Caco-2 (cell line): ENCODE measurements around the gene ZRANB3. TPM values are rescaled to one million over a fixed set of nuclear protein-coding genes. Genes with fewer than 3 reads are reported as not detected.

Experiments
- BruUV-seq: library from RNA; stranded (reverse); fragments of 400-500 nt; replicated peaks from 2 replicates; lab custom pipeline; 2021; lab: Mats Ljungman, UMichigan
- CTCF ChIA-PET: fragments of 300-600 bp; sonication (Branson Sonifier 250); formaldehyde crosslinking; loops from one replicate; lab custom pipeline; 2022; ENCODE audit warnings: antibody characterized with exemption; lab: Charles Lee
- POLR2A ChIA-PET: fragments of 300-600 bp; sonication (Branson Sonifier 250); formaldehyde crosslinking; loops from one replicate; lab custom pipeline; 2022; ENCODE audit warnings: antibody characterized with exemption; lab: Charles Lee
- DNase-seq, 2 experiments: peaks; one replicate each; pipeline versions ENCODE4 v3.0.0 to v3.0.0-alpha.2; 2020 to 2022
- H3K27me3 ChIP-seq: replicated peaks from 2 replicates; pipeline ENCODE4 v1.6.0; 2011; ENCODE audit warnings: low read length; ENCODE audit not compliant: control insufficient read depth, insufficient read depth
- H3K36me3 ChIP-seq: 2 replicates; pipeline ENCODE4 v1.5.1; 2011; ENCODE audit warnings: low read length; ENCODE audit not compliant: control insufficient read depth, insufficient read depth
- H3K4me1 ChIP-seq: fragments of 250-450 bp; sonication (Bioruptor Pico); 2 replicates; pipeline ENCODE4 v1.5.1; 2020; ENCODE audit warnings: mild to moderate bottlenecking
- H3K4me3 ChIP-seq: 2 replicates; pipeline ENCODE4 v1.5.1; 2011; ENCODE audit warnings: low read depth, mild to moderate bottlenecking, control low read depth, low read length
- H3K9me3 ChIP-seq: fragments of 250-450 bp; sonication (Bioruptor Pico); 2 replicates; pipeline ENCODE4 v1.5.1; 2020; ENCODE audit warnings: mild to moderate bottlenecking, moderate library complexity
- H3K27ac Mint-ChIP-seq: one replicate; pipeline ENCODE4 v1.8.0; 2022; ENCODE audit warnings: mixed read lengths; ENCODE audit not compliant: unreplicated experiment
- H3K27me3 Mint-ChIP-seq: one replicate; pipeline ENCODE4 v1.8.0; 2022; ENCODE audit warnings: mixed read lengths; ENCODE audit not compliant: insufficient read depth, unreplicated experiment
- H3K36me3 Mint-ChIP-seq: one replicate; pipeline ENCODE4 v1.8.0; 2022; ENCODE audit warnings: mild to moderate bottlenecking, mixed read lengths; ENCODE audit not compliant: insufficient read depth, unreplicated experiment
- H3K4me1 Mint-ChIP-seq: one replicate; pipeline ENCODE4 v1.8.0; 2022; ENCODE audit warnings: low read depth, mixed read lengths; ENCODE audit not compliant: unreplicated experiment
- H3K4me3 Mint-ChIP-seq: one replicate; pipeline ENCODE4 v1.8.0; 2022; ENCODE audit warnings: mild to moderate bottlenecking, moderate library complexity, mixed read lengths; ENCODE audit not compliant: unreplicated experiment
- H3K9me3 Mint-ChIP-seq: one replicate; pipeline ENCODE4 v1.8.0; 2022; ENCODE audit warnings: mixed read lengths; ENCODE audit not compliant: unreplicated experiment
- CTCF ChIP-seq, 2 experiments: fragments of 200-600 bp in 1 of 2; IDR thresholded peaks; 1 replicate in 1 of 2; 2 replicates in 1 of 2; pipeline versions ENCODE4 v1.5.1 to v1.8.0; 2011 to 2022; ENCODE audit warnings: antibody characterized with exemption in 1 of 2, control low read depth in 1 of 2, inconsistent platforms in 1 of 2, low read depth in 1 of 2, low read length in 1 of 2, mild to moderate bottlenecking in 1 of 2, moderate library complexity in 1 of 2; ENCODE audit not compliant: insufficient read depth in 1 of 2, severe bottlenecking in 1 of 2, unreplicated experiment in 1 of 2
- intact Hi-C: fragments of 100-400 bp; cut with micrococcal nuclease; formaldehyde crosslinking; loops from one replicate; pipeline ENCODE4 v1.10.0; 2022; ENCODE audit not compliant: unreplicated experiment
- total RNA-seq: library from RNA; stranded (reverse); gene quantifications from 2 replicates; pipeline ENCODE4 v1.2.3, GENCODE V29; 2022

ZRANB3 gene
- total RNA-seq, 1 experiment from 2014 or later, result 17.0 TPM

GRCh38 chr2:135525786-135526185 lies 5.2 kb downstream of the ZRANB3 start:
- CTCF ChIA-PET, result interaction anchor here (0.7 kb wide), 1 partner anchor 108 kb away, joined by 4 read pairs; no protein-coding TSS in a partner anchor
- no TSS peak for BruUV-seq
- peaks cover 9% of the 10 kb centered on the region for H3K4me1 Mint-ChIP-seq

DNA sequence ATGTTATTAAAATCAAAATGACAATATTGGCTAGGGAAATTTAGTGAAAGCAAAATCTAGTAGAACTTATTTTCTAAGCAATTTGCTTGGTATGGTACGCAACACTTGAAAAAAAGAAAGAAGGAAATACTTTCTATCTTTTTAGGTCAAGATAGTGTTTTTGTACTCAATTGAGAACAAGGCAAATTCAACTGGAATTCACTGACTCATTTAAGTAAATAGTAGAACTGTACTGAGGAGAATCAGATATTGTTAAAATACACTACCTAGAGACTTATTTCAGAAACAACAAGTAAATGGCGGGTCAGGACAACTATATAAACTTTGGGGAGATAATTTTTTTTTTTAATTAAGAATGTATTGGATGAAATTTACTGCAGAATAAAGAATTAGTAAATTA lies 18.9 kb downstream of the ZRANB3 start:
- intact Hi-C loops, result no loop called here
- no peak overlapping the region for H3K4me3 Mint-ChIP-seq
- H3K4me1 Mint-ChIP-seq, result no peaks in the 10 kb centered on the region
- Histone ChIP-seq H3K36me3 (no peaks in the 10 kb centered on the region), H3K4me1 (no peaks in the 10 kb centered on the region), H3K9me3 (peaks cover 14% of the 10 kb centered on the region), H3K4me3 (no peak overlapping the region), H3K27me3 (no peaks in the 10 kb centered on the region)
- no peaks in the 10 kb centered on the region for H3K27me3 Mint-ChIP-seq
- peaks cover 15% of the 10 kb centered on the region for H3K9me3 Mint-ChIP-seq
- no peak for DNase-seq
- H3K27ac Mint-ChIP-seq, result no peak overlapping the region
- no TSS peak for BruUV-seq
- ChIA-PET CTCF (no interaction called here), POLR2A (no interaction called here)
- no peak for TF ChIP-seq CTCF (IDR thresholded peaks at IDR 0.05; ENCODE audit: insufficient read depth in 1 of 2, low read depth in 1 of 2, low read length in 1 of 2, severe bottlenecking in 1 of 2, unreplicated experiment in 1 of 2)
- peaks cover 2% of the 10 kb centered on the region for H3K36me3 Mint-ChIP-seq

More at GRCh38 chr2:135525786-135526185, 5.2 kb downstream of the ZRANB3 start:
- POLR2A ChIA-PET, result no interaction called here
- no peak for TF ChIP-seq CTCF (IDR thresholded peaks at IDR 0.05; ENCODE audit: insufficient read depth in 1 of 2, low read depth in 1 of 2, low read length in 1 of 2, severe bottlenecking in 1 of 2, unreplicated experiment in 1 of 2)
- intact Hi-C loops, result no loop called here
- H3K4me1 ChIP-seq, result peaks cover 4% of the 10 kb centered on the region; the same call in 1 of the 2 replicates
- Mint-ChIP-seq H3K27ac (no peak overlapping the region), H3K27me3 (no peaks in the 10 kb centered on the region), H3K4me3 (no peak overlapping the region), H3K9me3 (peaks cover 16% of the 10 kb centered on the region), H3K36me3 (peaks cover 16% of the 10 kb centered on the region)
- no peak for DNase-seq
- H3K9me3 ChIP-seq, result 0 out of 2 replicates have a peak, but pooled peaks cover 3% of the 10 kb centered on the region
- H3K36me3 ChIP-seq, result no peaks in the 10 kb centered on the region
- no peaks in the 10 kb centered on the region for H3K27me3 ChIP-seq
- no peak overlapping the region for H3K4me3 ChIP-seq

GRCh38 chr2:135510577-135510976 lies 20.4 kb downstream of the ZRANB3 start:
- no TSS peak for BruUV-seq
- CTCF ChIA-PET, result no interaction called here

More at GRCh38 chr2:135510577-135510976, 20.4 kb downstream of the ZRANB3 start:
- DNase-seq, result no peak
- Mint-ChIP-seq H3K27me3 (no peaks in the 10 kb centered on the region), H3K4me1 (no peaks in the 10 kb centered on the region), H3K36me3 (peaks cover 6% of the 10 kb centered on the region), H3K4me3 (no peak overlapping the region), H3K9me3 (peaks cover 15% of the 10 kb centered on the region), H3K27ac (no peak overlapping the region)
- TF ChIP-seq CTCF (IDR thresholded peaks at IDR 0.05; ENCODE audit: insufficient read depth in 1 of 2, low read depth in 1 of 2, low read length in 1 of 2, severe bottlenecking in 1 of 2, unreplicated experiment in 1 of 2), result no peak
- H3K9me3 ChIP-seq, result peaks cover 13% of the 10 kb centered on the region
- POLR2A ChIA-PET, result no interaction called here
- H3K36me3 ChIP-seq, result no peaks in the 10 kb centered on the region
- no peak overlapping the region for H3K4me3 ChIP-seq
- H3K27me3 ChIP-seq, result no peaks in the 10 kb centered on the region
- no peaks in the 10 kb centered on the region for H3K4me1 ChIP-seq
- intact Hi-C loops, result no loop called here
